SKM-1 (cell line): ENCODE results near the gene STIMATE.

Experiments
- DNase-seq: peaks from one replicate; lab custom pipeline; 2025; ENCODE audit not compliant: unreplicated experiment; lab: John Stamatoyannopoulos, UW

STIMATE gene

DNA sequence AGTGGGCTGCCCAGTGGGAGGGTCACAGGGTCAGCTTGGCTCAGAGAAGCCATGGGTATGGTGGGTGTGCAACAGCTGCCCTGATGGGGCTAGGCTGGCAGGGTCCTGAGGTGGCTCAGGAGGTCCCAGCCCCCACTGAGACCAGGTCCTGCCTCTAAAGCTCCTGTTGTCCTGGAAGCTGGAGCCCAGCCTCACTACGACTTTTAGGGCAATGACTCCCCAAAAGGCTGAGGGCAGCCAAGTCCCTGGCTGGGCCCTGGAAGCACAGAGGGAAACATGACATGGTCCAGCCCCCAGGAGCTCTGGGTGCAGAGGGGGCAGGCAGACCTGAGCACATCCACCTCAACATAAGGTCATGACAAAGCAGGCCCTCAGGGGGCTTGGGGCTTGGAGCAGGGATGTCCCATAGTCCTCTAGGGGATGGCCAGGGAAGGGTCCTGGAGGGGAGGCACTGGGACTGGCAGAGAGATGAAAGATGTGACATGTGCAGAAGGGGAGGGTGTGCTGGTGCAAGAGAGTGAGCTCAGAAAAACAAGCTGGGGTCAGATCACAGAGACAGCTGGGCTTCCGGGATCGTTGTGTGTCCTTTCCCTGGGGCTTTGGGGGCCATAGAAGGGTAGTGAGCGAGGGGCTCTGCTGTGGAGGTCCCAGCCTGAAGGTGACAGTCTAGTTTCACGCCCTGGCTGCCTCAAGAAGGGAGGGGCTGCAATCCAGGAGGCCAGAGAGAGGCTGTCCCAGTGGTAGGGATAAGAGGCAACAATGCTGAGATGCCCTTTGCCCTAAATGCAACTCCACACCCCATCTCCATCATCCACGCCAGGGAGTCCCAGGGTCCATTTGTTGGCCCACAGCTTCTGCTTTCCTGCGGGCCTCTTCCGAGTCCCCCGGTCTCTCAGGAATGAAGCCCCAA, 103.4 kb downstream of the STIMATE start:
- DNase-seq, result no peak

DNA sequence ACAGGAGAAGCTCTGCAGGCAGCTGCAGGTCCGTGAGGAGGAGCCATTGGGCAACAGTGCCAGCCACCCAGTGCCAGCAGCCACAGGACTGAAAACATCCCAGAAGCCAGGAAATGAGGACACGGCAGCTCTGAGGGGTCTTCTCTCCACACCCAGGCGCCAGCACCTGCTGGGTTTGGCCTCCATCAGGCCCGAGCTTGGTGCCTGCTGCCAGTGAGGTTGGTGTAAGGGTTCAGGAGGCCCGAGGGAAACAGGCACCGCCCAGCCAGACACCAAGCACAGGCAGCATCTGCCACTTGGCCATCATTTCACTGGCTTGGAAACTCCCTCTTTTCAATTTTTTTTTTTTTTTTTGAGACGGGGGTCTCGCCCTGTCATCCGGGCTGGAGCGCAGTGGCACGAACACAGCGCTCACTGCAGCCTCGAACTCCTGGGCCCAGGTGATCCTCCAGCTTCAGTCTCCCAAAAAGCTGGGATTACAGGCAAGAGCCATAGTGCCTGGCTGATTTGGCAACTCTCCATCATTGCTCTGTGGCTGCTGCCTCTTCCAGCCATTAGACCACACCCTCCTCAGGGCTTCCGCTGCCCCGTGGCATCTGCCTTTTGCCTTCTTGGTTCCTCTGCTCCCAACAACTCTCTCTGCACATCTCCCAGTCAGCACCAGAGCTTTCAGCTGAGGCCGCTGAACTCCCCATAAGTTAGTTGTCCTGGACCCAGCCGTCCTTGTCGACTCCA, 104.2 kb downstream of the STIMATE start:
- no peak for DNase-seq

DNA sequence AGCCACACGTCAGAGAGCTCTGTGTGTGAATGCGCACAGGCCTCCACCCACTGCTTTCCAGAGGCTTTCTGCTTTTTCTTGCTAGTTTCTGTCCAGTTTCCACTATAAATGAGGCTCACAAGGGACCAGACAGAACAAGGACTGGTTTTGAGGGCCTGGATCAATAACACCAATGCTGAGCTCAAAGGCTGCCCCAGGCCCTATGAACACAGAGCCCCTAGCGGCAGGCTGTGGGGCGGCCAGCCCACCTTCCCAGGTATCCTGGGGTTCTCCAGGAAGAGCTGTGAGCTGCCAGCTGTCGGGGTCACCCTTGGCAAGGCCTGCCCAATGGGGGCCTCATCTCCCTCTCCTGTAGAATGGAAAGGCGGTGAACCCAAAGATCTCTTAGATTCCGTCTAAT, 104.9 kb downstream of the STIMATE start:
- DNase-seq, result no peak

DNA sequence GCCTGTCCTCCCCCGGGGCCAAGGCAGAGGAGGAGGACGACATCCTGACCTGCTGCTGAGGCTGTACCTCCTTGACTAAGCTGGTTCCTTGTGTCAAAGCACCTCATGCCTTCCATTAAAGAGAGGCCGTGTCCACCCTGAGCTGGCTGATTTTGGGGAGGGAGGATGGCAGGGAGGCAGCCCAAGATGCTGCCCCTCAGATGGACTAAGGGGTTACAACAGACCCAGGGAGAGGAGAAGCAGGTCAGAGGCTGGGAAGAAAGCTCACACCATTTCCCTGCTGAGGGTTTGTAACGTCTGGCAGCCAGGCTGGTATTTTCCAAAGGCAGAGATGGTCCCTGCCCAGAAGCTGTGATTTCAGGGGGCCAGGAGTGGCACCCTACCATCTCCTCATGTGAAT, 105.4 kb downstream of the STIMATE start:
- DNase-seq, result no peak

DNA sequence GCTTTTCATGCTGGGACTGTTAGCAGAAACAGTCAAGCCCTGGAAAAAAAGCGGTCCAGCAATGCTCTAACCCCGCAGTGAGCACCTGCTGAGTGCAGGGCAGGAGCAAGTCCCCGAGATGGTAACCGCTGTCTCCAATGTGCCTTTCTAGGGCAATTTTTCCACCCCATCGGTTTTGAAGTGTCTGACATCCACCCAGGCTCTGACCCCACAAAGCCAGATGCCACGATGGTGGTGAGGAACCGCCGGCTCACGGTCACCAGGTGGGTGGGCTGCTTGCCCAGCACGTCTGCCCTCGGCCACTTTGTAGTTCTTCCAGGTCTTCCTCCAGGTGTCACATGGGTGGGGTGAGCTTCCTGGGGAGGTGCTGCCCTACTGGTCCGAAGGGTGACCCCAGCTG, 106.0 kb downstream of the STIMATE start:
- no peak for DNase-seq

DNA sequence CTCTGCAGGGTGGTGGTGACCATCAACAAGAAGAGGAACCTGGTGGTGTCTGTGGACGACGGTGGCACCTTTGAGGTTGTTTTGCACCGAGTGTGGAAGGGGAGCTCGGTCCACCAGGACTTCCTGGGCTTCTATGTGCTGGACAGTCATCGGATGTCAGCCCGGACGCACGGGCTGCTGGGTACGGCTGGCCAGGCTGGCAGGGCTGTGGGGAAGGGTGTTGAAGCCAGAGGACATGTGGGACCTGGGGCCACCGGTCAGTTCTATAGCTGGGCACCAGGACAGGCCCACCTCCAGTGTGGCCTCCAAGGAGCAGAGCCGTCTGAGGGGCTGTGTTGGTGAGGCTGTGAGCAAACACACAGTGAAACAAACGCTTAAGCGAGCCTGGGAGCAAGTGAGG, 106.6 kb downstream of the STIMATE start:
- no peak for DNase-seq

DNA sequence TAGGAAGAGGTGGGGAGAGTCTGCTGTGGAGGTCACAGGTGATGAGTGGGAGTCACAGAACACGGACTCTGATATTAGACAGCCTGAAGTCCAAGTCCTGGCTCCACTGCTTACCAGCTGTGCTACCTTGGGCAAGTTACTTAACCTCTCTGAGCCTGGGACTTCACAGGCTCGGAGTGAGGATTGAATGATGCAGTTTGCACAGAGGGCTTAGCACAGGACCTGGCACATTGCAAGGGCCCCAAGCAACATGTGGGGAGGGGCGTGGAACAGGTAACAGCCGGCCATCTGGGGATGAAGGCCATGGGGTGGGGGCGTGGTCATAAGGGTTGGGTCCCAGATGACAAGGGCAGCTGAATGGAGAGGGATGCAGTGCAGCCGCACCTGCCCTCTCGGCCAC, 107.0 kb downstream of the STIMATE start:
- DNase-seq, result no peak

DNA sequence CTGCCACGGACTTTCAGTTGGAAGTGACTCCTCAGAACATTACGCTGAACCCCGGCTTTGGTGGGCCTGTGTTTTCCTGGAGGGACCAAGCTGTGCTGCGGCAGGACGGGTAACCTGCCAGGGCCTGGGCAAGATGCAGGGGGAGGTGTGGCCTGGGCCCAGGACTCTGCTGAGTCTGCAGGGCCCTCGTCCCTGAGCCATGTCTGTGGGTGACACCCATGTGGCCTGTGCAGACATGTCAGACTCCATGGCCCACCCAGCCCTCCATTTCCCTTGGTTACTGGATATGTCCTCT, 107.7 kb downstream of the STIMATE start:
- DNase-seq, result no peak

DNA sequence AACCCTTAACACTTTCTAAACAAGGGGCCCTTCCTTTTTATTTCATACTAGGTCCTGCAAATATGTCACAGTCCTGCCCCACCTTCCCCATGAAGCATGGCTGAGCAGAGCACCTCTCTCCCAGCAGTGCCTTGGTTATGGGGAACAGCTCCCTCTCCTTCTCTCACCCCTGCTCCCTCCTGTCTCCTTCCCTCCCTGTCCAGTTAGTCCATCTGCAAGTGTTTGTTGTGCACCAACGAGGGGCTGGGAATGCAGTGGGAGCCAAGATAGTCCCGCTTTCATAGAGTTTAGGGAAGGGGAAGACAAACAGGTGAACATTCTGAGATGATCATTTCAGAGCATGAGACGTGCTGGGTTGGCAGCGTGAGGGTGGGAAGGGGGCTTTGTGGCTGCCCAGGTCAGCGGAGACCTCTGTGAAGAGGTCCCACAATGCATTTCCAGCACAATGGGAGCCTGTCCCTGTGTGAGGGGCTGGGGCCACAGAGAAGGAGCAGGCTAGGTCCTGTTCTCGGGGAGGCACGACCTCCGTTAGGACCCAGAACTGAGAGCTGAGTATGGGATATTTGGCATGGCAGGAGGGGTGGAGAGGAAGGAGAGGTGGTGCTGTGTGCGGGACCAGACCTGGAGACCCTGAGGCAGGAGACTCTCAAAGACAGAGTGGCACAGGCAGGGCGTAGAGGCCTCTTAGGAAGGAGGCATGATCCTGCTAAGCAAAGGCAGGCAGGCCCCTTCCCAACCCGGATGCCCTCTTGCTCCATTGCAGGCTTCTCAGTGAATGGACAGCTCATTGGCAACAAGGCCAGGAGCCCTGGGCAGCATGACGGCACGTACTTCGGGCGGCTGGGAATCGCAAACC, 108.2 kb downstream of the STIMATE start:
- DNase-seq, result no peak

DNA sequence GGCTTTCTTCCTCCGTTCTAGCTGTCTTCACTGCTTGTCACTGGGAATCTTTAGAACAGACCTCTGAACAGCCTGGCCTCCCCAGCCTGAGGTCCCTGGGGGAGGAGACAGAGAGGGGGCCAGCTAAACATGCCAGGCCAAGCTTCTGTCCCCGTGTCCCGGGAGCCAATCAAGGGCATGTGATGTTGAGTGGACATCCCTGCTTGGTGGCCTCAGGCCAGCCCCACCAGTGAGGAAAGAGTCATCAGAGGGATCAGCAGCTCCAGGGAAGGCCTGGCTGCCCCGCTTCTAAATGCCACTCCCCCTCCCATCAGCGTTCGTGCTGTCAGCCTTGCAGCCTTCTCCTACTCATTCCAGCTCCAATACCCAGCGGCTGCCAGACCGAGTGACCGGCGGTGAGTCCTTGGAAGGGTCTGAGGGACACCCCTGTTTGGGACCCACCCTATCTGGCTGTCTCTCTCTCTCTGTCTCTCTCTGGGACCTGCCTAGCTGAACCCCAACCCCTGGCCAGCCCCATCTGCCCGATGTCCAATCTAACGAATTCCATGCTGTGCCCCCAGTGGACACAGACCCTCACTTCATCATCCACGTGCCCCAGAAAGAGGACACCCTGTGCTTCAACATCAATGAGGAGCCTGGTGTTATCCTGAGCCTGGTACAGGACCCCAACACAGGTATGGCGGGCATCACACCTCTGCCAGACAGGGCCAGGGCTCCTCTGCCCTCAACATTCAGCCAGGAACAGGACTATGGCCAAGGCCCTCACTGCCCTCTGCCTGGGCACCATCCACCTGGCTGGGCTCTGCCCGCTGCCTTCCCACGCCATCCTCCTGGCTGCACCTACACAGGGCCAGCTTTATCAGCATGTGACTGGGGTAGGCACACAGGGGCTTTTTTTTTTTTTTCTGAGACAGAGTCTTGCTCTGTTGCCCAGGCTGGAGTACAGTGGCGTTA, 109.4 kb downstream of the STIMATE start:
- DNase-seq, result no peak

DNA sequence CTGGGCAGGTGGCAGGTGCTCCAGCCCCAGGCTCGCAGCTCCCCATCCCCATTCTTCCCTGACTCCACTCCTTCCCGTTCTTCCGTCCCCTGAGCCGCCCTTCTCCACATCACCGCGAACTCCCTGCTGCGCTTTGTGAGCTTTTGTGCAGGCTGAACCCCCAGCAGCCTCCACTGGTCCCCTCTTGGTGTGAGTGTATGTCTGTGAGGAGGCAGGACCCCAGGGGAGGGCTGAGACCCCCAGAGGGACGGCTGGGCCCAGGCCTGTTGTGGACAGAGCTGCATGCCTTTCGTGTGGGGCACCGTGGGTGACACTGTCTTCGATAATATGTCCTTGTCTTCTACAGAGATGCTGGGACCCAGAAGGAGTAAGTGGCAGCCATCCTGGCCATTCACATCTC, 110.1 kb downstream of the STIMATE start:
- no peak for DNase-seq
